HepG2 (cell line): ENCODE measurements around the gene PIGN.

ENCODE experiments used
- CTCF ChIP-seq: sonication (generic); formaldehyde crosslinking; IDR thresholded peaks from 2 replicates; pipeline ENCODE4 v1.5.0; 2020; ENCODE audit warnings: mild to moderate bottlenecking, missing genetic modification reagents, moderate library complexity
- MTA1 ChIP-seq: sonication (generic); formaldehyde crosslinking; IDR thresholded peaks from 2 replicates; pipeline ENCODE4 v1.4.0; 2020; ENCODE audit warnings: missing genetic modification reagents, mild to moderate bottlenecking, borderline replicate concordance
- PATZ1 ChIP-seq: sonication (generic); formaldehyde crosslinking; IDR thresholded peaks from 2 replicates; pipeline ENCODE4 v1.4.0; 2020; ENCODE audit warnings: missing genetic modification reagents
- POLR2AphosphoS5 ChIP-seq: IDR thresholded peaks from 2 replicates; pipeline ENCODE4 v1.6.1; 2012; ENCODE audit warnings: low read depth, low read length
- TCF12 ChIP-seq, 2 experiments: fragments of 450-650 bp in 1 of 2; sonication (generic) in 1 of 2; formaldehyde crosslinking in 1 of 2; IDR thresholded peaks; 2 replicates each; pipeline versions ENCODE4 v1.6.1 to v1.8.0; 2017 to 2022; ENCODE audit warnings: antibody characterized with exemption in 1 of 2, mild to moderate bottlenecking in 1 of 2, missing genetic modification reagents in 1 of 2, moderate library complexity in 1 of 2

- TF ChIP-seq CTCF (no peak), TCF12 (IDR thresholded peaks at IDR 0.05) (no peak), TCF12 (CRISPR knock-in tag; IDR thresholded peaks at IDR 0.05) (no peak), PATZ1 (CRISPR knock-in tag) (no peak), POLR2AphosphoS5 (no peak), MTA1 (CRISPR knock-in tag) (no peak)
Observed at GRCh38 chr18:62214790-62215189, 27.9 kb upstream of the PIGN start.
